OCI-LY1 (cell line): Measurements from ENCODE around the gene TTPAL.

ENCODE experiments used
- H2AFZ ChIP-seq: fragments of 200-600 bp; sonication (generic), shearing (Covaris generic); 2 replicates; pipeline ENCODE4 v1.6.0; 2014; ENCODE audit warnings: antibody characterized with exemption, mild to moderate bottlenecking, low read length
- H3F3A ChIP-seq: fragments of 200-600 bp; sonication (generic), shearing (Covaris generic); 2 replicates; pipeline ENCODE4 v1.6.0; 2014; ENCODE audit warnings: mild to moderate bottlenecking, antibody characterized with exemption, low read length, moderate library complexity; ENCODE audit not compliant: insufficient read depth
- H3K27ac ChIP-seq: fragments of 200-600 bp; sonication (generic); 2 replicates; pipeline ENCODE4 v1.5.1; 2014; ENCODE audit warnings: low read length, mixed run types, mild to moderate bottlenecking, low read depth; ENCODE audit not compliant: poor library complexity, severe bottlenecking
- H3K27me3 ChIP-seq: fragments of 200-600 bp; sonication (generic); 2 replicates; pipeline ENCODE4 v1.6.0; 2014; ENCODE audit warnings: antibody characterized with exemption, mild to moderate bottlenecking, low read length, moderate library complexity; ENCODE audit not compliant: insufficient read depth
- H3K36me3 ChIP-seq: fragments of 200-600 bp; sonication (generic); 2 replicates; pipeline ENCODE4 v1.6.1; 2014; ENCODE audit warnings: mild to moderate bottlenecking, antibody characterized with exemption, low read length, moderate library complexity, mixed read lengths; ENCODE audit not compliant: insufficient read depth
- H3K4me1 ChIP-seq: fragments of 200-600 bp; sonication (generic); 2 replicates; pipeline ENCODE4 v1.5.1; 2014; ENCODE audit warnings: mild to moderate bottlenecking, low read length, moderate library complexity; ENCODE audit not compliant: insufficient read depth, severe bottlenecking
- H3K4me2 ChIP-seq: fragments of 200-600 bp; sonication (generic), shearing (Covaris generic); 2 replicates; pipeline ENCODE4 v1.6.1; 2014; ENCODE audit warnings: low read length
- H3K4me3 ChIP-seq: fragments of 200-600 bp; sonication (generic); 2 replicates; pipeline ENCODE4 v1.5.1; 2014; ENCODE audit warnings: low read length, low read depth, mild to moderate bottlenecking, mixed read lengths; ENCODE audit not compliant: poor library complexity, severe bottlenecking
- H3K79me2 ChIP-seq: fragments of 200-600 bp; shearing (Covaris generic); 2 replicates; pipeline ENCODE4 v1.6.1; 2016; ENCODE audit warnings: mixed run types, low read length, mixed read lengths; ENCODE audit not compliant: insufficient read depth
- H3K9ac ChIP-seq: fragments of 200-600 bp; sonication (generic), shearing (Covaris generic); 2 replicates; pipeline ENCODE4 v1.6.1; 2014; ENCODE audit warnings: mild to moderate bottlenecking, low read length, mixed read lengths
- H3K9me2 ChIP-seq: fragments of 200-600 bp; sonication (generic), shearing (Covaris generic); 2 replicates; pipeline ENCODE4 v1.6.1; 2014; ENCODE audit warnings: low read depth, mild to moderate bottlenecking, low read length, mixed read lengths
- H3K9me3 ChIP-seq: fragments of 200-600 bp; shearing (Covaris generic); 2 replicates; pipeline ENCODE4 v1.6.1; 2014; ENCODE audit warnings: low read length, mixed read lengths
- H4K20me1 ChIP-seq: fragments of 200-600 bp; sonication (generic), shearing (Covaris generic); 2 replicates; pipeline ENCODE4 v1.6.0; 2016; ENCODE audit warnings: mild to moderate bottlenecking, low read length; ENCODE audit not compliant: insufficient read depth
- CTCF ChIP-seq: fragments of 200-600 bp; sonication (generic), shearing (Covaris generic); IDR thresholded peaks from 2 replicates; pipeline ENCODE4 v1.5.1; 2017; ENCODE audit warnings: mild to moderate bottlenecking, antibody characterized with exemption, low read length, moderate library complexity, mixed read lengths
- EZH2 ChIP-seq: fragments of 200-600 bp; sonication (generic), shearing (Covaris generic); IDR thresholded peaks from 2 replicates; pipeline ENCODE4 v1.8.0; 2017; ENCODE audit warnings: borderline replicate concordance, mixed run types, mild to moderate bottlenecking, antibody characterized with exemption, low read length, moderate library complexity, mixed read lengths

The TTPAL gene

GRCh38 chr20:44438782-44439181 lies 36.9 kb upstream of the TTPAL start:
- 0 out of 2 replicates have a peak, but pooled peaks cover 3% of the 10 kb centered on the region for H3K27me3 ChIP-seq
- no peaks in the 10 kb centered on the region for H4K20me1 ChIP-seq
- no peaks in the 10 kb centered on the region for H3K36me3 ChIP-seq
- no peak overlapping the region for H3K27ac ChIP-seq
- no peak for TF ChIP-seq CTCF
- no peak for TF ChIP-seq EZH2
- H3K79me2 ChIP-seq: no peaks in the 10 kb centered on the region
- no peak overlapping the region for H3K9ac ChIP-seq
- H3K4me2 ChIP-seq: no peak overlapping the region
- H3F3A ChIP-seq: no peaks in the 10 kb centered on the region
- H3K4me1 ChIP-seq: no peaks in the 10 kb centered on the region
- no peaks in the 10 kb centered on the region for H3K9me3 ChIP-seq
- H2AFZ ChIP-seq: no peak overlapping the region
- H3K4me3 ChIP-seq: no peak overlapping the region
- no peaks in the 10 kb centered on the region for H3K9me2 ChIP-seq

- Histone ChIP-seq H3K4me1 (no peaks in the 10 kb centered on the region), H3K9me3 (no peaks in the 10 kb centered on the region), H3F3A (no peaks in the 10 kb centered on the region), H3K27ac (no peak overlapping the region), H3K9ac (no peak overlapping the region), H2AFZ (no peak overlapping the region), H4K20me1 (no peaks in the 10 kb centered on the region), H3K27me3 (no peaks in the 10 kb centered on the region), H3K9me2 (no peaks in the 10 kb centered on the region), H3K4me2 (no peak overlapping the region), H3K79me2 (no peaks in the 10 kb centered on the region), H3K36me3 (no peaks in the 10 kb centered on the region), H3K4me3 (no peak overlapping the region)
- TF ChIP-seq CTCF (no peak), EZH2 (no peak)
These were observed 36.4 kb upstream of the TTPAL start for GRCh38 chr20:44439318-44439717.

DNA sequence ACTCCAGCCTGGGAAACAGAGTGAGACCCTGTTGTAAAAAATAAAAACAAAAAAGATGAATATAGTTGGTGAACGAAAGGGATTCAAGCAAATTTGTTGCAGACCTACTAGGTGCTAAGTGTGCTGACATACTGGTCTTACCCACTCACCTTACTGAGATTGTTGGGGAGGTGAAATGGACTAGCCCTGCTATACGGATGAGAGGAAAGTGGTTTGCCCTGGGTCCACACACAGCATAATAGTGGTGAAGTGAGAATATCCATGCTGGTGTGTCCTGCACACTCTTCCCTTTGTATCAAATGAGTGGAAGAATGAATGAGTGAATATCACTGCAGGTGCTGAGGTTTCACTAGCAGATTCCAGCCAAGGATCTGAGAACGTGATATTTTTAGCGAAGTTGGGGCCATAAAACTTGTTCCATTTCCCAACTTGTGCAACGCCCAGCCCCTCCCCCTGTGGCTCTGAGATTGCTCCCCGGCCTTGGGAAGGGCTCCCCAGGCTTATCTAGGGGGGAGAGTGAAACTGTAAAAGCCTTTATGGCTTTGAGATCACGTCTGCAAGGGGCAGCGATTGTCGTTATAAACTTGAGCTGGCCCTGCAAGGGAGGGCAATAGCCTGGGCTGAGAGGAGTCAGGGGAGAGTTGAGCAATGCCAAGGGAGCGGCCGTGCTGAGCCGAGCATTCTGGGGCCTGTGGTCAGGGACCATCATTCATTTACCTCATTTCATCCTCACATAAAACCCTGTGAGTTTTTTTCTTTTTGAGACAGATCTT lies 33.2 kb upstream of the TTPAL start:
- TF ChIP-seq CTCF: no peak
- TF ChIP-seq EZH2: no peak
- H3K4me1 ChIP-seq: no peaks in the 10 kb centered on the region
- no peaks in the 10 kb centered on the region for H3K36me3 ChIP-seq
- no peak overlapping the region for H3K4me2 ChIP-seq
- no peaks in the 10 kb centered on the region for H3K27me3 ChIP-seq
- no peaks in the 10 kb centered on the region for H3F3A ChIP-seq
- no peaks in the 10 kb centered on the region for H3K9me2 ChIP-seq
- H3K9me3 ChIP-seq: no peaks in the 10 kb centered on the region
- no peaks in the 10 kb centered on the region for H4K20me1 ChIP-seq
- H3K9ac ChIP-seq: no peak overlapping the region
- H3K79me2 ChIP-seq: no peaks in the 10 kb centered on the region
- H3K4me3 ChIP-seq: no peak overlapping the region
- H2AFZ ChIP-seq: no peak overlapping the region
- no peak overlapping the region for H3K27ac ChIP-seq
